ENCODE measurements around the gene MELK. TPM values are rescaled to one million over a fixed set of nuclear protein-coding genes. Genes with fewer than 3 reads are reported as not detected.
"Not testable (repeated sequence)": the region's sequence is repeated elsewhere in the genome, so short reads cannot be mapped to it uniquely, and the experiment has no call there.

Gene MELK
- total and polyA plus RNA-seq, 4 experiments from 2014 or later, result 0.16 to 0.38 (median 0.19) TPM; not detected in 1

GRCh38 chr9:36559036-36559695 lies 13.5 kb upstream of the MELK start:
- intact Hi-C loops (cut with micrococcal nuclease), result no loop called here
- Histone ChIP-seq H3K36me3 (ENCODE audit: insufficient read depth, low read length) (no peaks in the 10 kb centered on the region), H3K27ac (ENCODE audit: low read depth, low read length) (no peak overlapping the region), H3K27me3 (ENCODE audit: insufficient read depth, low read length) (no peaks in the 10 kb centered on the region), H3K4me1 (ENCODE audit: insufficient read depth, low read length) (no peaks in the 10 kb centered on the region), H3K9me3 (ENCODE audit: control insufficient read depth in 1 of 2, low read length in 2 of 2) (no peaks in the 10 kb centered on the region), H3K4me3 (ENCODE audit: low read length in 2 of 2) (no peak overlapping the region)
- Mint-ChIP-seq H3K27me3 (no peaks in the 10 kb centered on the region), H3K4me1 (peaks cover 0 to 4% (median 1%) of the 10 kb centered on the region in 4 donors), H3K27ac (no peak overlapping the region), H3K4me3 (no peak overlapping the region), H3K36me3 (no peaks in the 10 kb centered on the region), H3K9me3 (no peaks in the 10 kb centered on the region)
- CTCF ChIA-PET (ENCODE audit: partially characterized antibody), result interaction anchor here (0.8 to 20.6 kb wide), 4 partner anchors 32 to 154 kb away, joined by 3 to 505 read pairs (median 40); no protein-coding TSS in a partner anchor
- DNase-seq, result no peak
- POLR2A ChIA-PET (ENCODE audit: partially characterized antibody), result no interaction called here

GRCh38 chr9:36560771-36561170 lies 11.9 kb upstream of the MELK start:
- POLR2A ChIA-PET (ENCODE audit: partially characterized antibody), result no interaction called here

GRCh38 chr9:36562801-36563200 lies 9.9 kb upstream of the MELK start:
- intact Hi-C loops (cut with micrococcal nuclease); H3K36me3 Mint-ChIP-seq; H3K9me3 Mint-ChIP-seq; H3K27me3 Mint-ChIP-seq; H3K27me3 ChIP-seq (ENCODE audit: insufficient read depth, low read length); H3K4me1 Mint-ChIP-seq; H3K4me3 Mint-ChIP-seq; H3K4me3 ChIP-seq (ENCODE audit: low read length in 2 of 2); H3K27ac ChIP-seq (ENCODE audit: low read depth, low read length); H3K27ac Mint-ChIP-seq; DNase-seq; H3K4me1 ChIP-seq (ENCODE audit: insufficient read depth, low read length); H3K36me3 ChIP-seq (ENCODE audit: insufficient read depth, low read length); POLR2A ChIA-PET (ENCODE audit: partially characterized antibody); H3K9me3 ChIP-seq (ENCODE audit: control insufficient read depth in 1 of 2, low read length in 2 of 2): not testable (repeated sequence)
- CTCF ChIA-PET (ENCODE audit: partially characterized antibody), result interaction anchor here (20.6 kb wide), 1 partner anchor 157 kb away, joined by 505 read pairs; no protein-coding TSS in a partner anchor

More at GRCh38 chr9:36560771-36561170, 11.9 kb upstream of the MELK start:
- no peak overlapping the region for H3K4me3 ChIP-seq (ENCODE audit: low read length in 2 of 2)
- CTCF ChIA-PET (ENCODE audit: partially characterized antibody), result interaction anchor here (0.9 to 20.6 kb wide), 2 partner anchors 113 to 155 kb away, joined by 3 to 505 read pairs; no protein-coding TSS in a partner anchor
- H3K36me3 ChIP-seq (ENCODE audit: insufficient read depth, low read length), result no peaks in the 10 kb centered on the region
- peaks cover 0 to 2% (median under 1%) of the 10 kb centered on the region in 4 donors for H3K4me1 Mint-ChIP-seq
- no peaks in the 10 kb centered on the region for H3K9me3 ChIP-seq (ENCODE audit: control insufficient read depth in 1 of 2, low read length in 2 of 2)
- no peaks in the 10 kb centered on the region for H3K4me1 ChIP-seq (ENCODE audit: insufficient read depth, low read length)
- no peak for DNase-seq
- intact Hi-C loops (cut with micrococcal nuclease), result no loop called here
- no peaks in the 10 kb centered on the region for H3K9me3 Mint-ChIP-seq
- H3K27ac Mint-ChIP-seq, result no peak overlapping the region
- H3K36me3 Mint-ChIP-seq, result no peaks in the 10 kb centered on the region
- H3K27me3 Mint-ChIP-seq, result no peaks in the 10 kb centered on the region
- H3K4me3 Mint-ChIP-seq, result no peak overlapping the region
- no peak overlapping the region for H3K27ac ChIP-seq (ENCODE audit: low read depth, low read length)
- H3K27me3 ChIP-seq (ENCODE audit: insufficient read depth, low read length), result no peaks in the 10 kb centered on the region

GRCh38 chr9:36566813-36567221 lies 5.9 kb upstream of the MELK start:
- CTCF ChIA-PET (ENCODE audit: partially characterized antibody), result interaction anchor here (0.6 to 20.6 kb wide), 2 partner anchors 161 to 306 kb away, joined by 3 to 505 read pairs; no protein-coding TSS in a partner anchor
- no peak for DNase-seq
- intact Hi-C loops (cut with micrococcal nuclease), result no loop called here
- no peaks in the 10 kb centered on the region for H3K36me3 ChIP-seq (ENCODE audit: insufficient read depth, low read length)
- Mint-ChIP-seq H3K4me3 (no peak overlapping the region), H3K9me3 (no peaks in the 10 kb centered on the region), H3K27me3 (peaks cover 0 to 3% of the 10 kb centered on the region in 2 donors), H3K36me3 (no peaks in the 10 kb centered on the region), H3K4me1 (peaks cover 0 to 3% (median under 1%) of the 10 kb centered on the region in 4 donors), H3K27ac (no peak overlapping the region)
- H3K27me3 ChIP-seq (ENCODE audit: insufficient read depth, low read length), result no peaks in the 10 kb centered on the region
- no peaks in the 10 kb centered on the region for H3K4me1 ChIP-seq (ENCODE audit: insufficient read depth, low read length)
- POLR2A ChIA-PET (ENCODE audit: partially characterized antibody), result no interaction called here
- H3K27ac ChIP-seq (ENCODE audit: low read depth, low read length), result no peak overlapping the region
- no peak overlapping the region for H3K4me3 ChIP-seq (ENCODE audit: low read length in 2 of 2)
- H3K9me3 ChIP-seq (ENCODE audit: control insufficient read depth in 1 of 2, low read length in 2 of 2), result no peaks in the 10 kb centered on the region

- H3K36me3 ChIP-seq (ENCODE audit: insufficient read depth, low read length); H3K27ac ChIP-seq (ENCODE audit: low read depth, low read length); H3K27ac Mint-ChIP-seq; POLR2A ChIA-PET (ENCODE audit: partially characterized antibody); H3K9me3 Mint-ChIP-seq; H3K4me3 ChIP-seq (ENCODE audit: low read length in 2 of 2); H3K27me3 Mint-ChIP-seq; H3K9me3 ChIP-seq (ENCODE audit: control insufficient read depth in 1 of 2, low read length in 2 of 2); H3K4me3 Mint-ChIP-seq; DNase-seq; H3K27me3 ChIP-seq (ENCODE audit: insufficient read depth, low read length); H3K36me3 Mint-ChIP-seq; intact Hi-C loops (cut with micrococcal nuclease): not testable (repeated sequence)
- H3K4me1 Mint-ChIP-seq, result peaks cover 5 to 20% (median 12%) of the 10 kb centered on the region in 4 donors
- CTCF ChIA-PET (ENCODE audit: partially characterized antibody), result interaction anchor here (0.7 to 1.4 kb wide), 3 partner anchors 12 to 162 kb away, joined by 3 to 4 read pairs (median 3); no protein-coding TSS in a partner anchor
- peaks cover 13% of the 10 kb centered on the region for H3K4me1 ChIP-seq (ENCODE audit: insufficient read depth, low read length)
These were observed 4.0 kb upstream of the MELK start for GRCh38 chr9:36568681-36569080.

GRCh38 chr9:36571333-36571732 lies 1.4 kb upstream of the MELK start:
- intact Hi-C loops (cut with micrococcal nuclease), result loop anchor here (5.0 kb wide), 1 partner anchor 169 kb away; the partner anchor contains the start of gene RNF38
- Histone ChIP-seq H3K9me3 (ENCODE audit: control insufficient read depth in 1 of 2, low read length in 2 of 2) (no peaks in the 10 kb centered on the region), H3K27ac (ENCODE audit: low read depth, low read length) (no peak overlapping the region), H3K4me1 (ENCODE audit: insufficient read depth, low read length) (peaks cover 20% of the 10 kb centered on the region), H3K27me3 (ENCODE audit: insufficient read depth, low read length) (no peaks in the 10 kb centered on the region), H3K36me3 (ENCODE audit: insufficient read depth, low read length) (no peaks in the 10 kb centered on the region), H3K4me3 (ENCODE audit: low read length in 2 of 2) (no peak overlapping the region)
- no peak for DNase-seq
- CTCF ChIA-PET (ENCODE audit: partially characterized antibody), result no interaction called here
- POLR2A ChIA-PET (ENCODE audit: partially characterized antibody), result no interaction called here
- Mint-ChIP-seq H3K27me3 (peaks cover 0 to 3% of the 10 kb centered on the region in 2 donors), H3K9me3 (no peaks in the 10 kb centered on the region), H3K36me3 (peaks cover 0 to 5% of the 10 kb centered on the region in 2 donors), H3K4me3 (peak overlapping the region in 6 of 8 donors; percentile 24 to 93 (median 76)), H3K4me1 (peaks cover 15 to 31% (median 25%) of the 10 kb centered on the region in 4 donors), H3K27ac (peak overlapping the region in 3 of 7 donors; percentile 50 to 90 (median 70))

GRCh38 chr9:36574045-36574444 lies 1.4 kb downstream of the MELK start:
- POLR2A ChIA-PET (ENCODE audit: partially characterized antibody); H3K36me3 Mint-ChIP-seq; H3K9me3 Mint-ChIP-seq; DNase-seq; H3K27me3 Mint-ChIP-seq; H3K9me3 ChIP-seq (ENCODE audit: control insufficient read depth in 1 of 2, low read length in 2 of 2); H3K36me3 ChIP-seq (ENCODE audit: insufficient read depth, low read length); CTCF ChIA-PET (ENCODE audit: partially characterized antibody); H3K27me3 ChIP-seq (ENCODE audit: insufficient read depth, low read length): not testable (repeated sequence)
- H3K4me3 Mint-ChIP-seq, result peak overlapping the region; percentile 25 to 95 (median 92)
- Histone ChIP-seq H3K27ac (ENCODE audit: low read depth, low read length) (peak overlapping the region; percentile 70), H3K4me3 (ENCODE audit: low read length in 2 of 2) (peak overlapping the region; percentile 76 to 95), H3K4me1 (ENCODE audit: insufficient read depth, low read length) (peaks cover 20% of the 10 kb centered on the region)
- peaks cover 15 to 32% (median 25%) of the 10 kb centered on the region in 4 donors for H3K4me1 Mint-ChIP-seq
- intact Hi-C loops (cut with micrococcal nuclease), result loop anchor here (5.0 kb wide), 1 partner anchor 172 kb away; the partner anchor contains the start of gene RNF38
- H3K27ac Mint-ChIP-seq, result peak overlapping the region in 6 of 7 donors; percentile 75 to 90 (median 80)

Measured in CD4-positive, alpha-beta memory T cell (primary cell).